Effector memory CD8-positive, alpha-beta T cell (primary cell): ENCODE results near the gene TBXAS1.

ENCODE experiments used
- ATAC-seq: fragments of 150-1000 bp; cut with Tn5 transposase; replicated peaks from 2 replicates; pipeline ENCODE4 v1.10.0; 2021; ENCODE audit warnings: mild to moderate bottlenecking, moderate library complexity
- DNase-seq, 3 experiments: peaks; one replicate each; pipeline ENCODE4 v3.0.0; 2021
- H3K27ac Mint-ChIP-seq, 2 donors: one replicate each; pipeline ENCODE4 v1.8.0; 2022; ENCODE audit warnings: mild to moderate bottlenecking in 2 of 2, mixed read lengths in 2 of 2, moderate library complexity in 2 of 2
- H3K27me3 Mint-ChIP-seq, 2 donors: one replicate each; pipeline ENCODE4 v1.8.0; 2022; ENCODE audit warnings: mixed read lengths in 2 of 2
- H3K36me3 Mint-ChIP-seq: one replicate; pipeline ENCODE4 v1.8.0; 2022; ENCODE audit warnings: mild to moderate bottlenecking, moderate library complexity, mixed read lengths; ENCODE audit not compliant: insufficient read depth
- H3K4me1 Mint-ChIP-seq, 2 donors: one replicate each; pipeline ENCODE4 v1.8.0; 2022; ENCODE audit warnings: low read depth in 2 of 2, mixed read lengths in 2 of 2
- H3K4me3 Mint-ChIP-seq, 2 donors: one replicate each; pipeline ENCODE4 v1.8.0; 2022; ENCODE audit warnings: mild to moderate bottlenecking in 2 of 2, mixed read lengths in 2 of 2, moderate library complexity in 2 of 2
- H3K9me3 Mint-ChIP-seq, 2 donors: one replicate each; pipeline ENCODE4 v1.8.0; 2022; ENCODE audit warnings: mixed read lengths in 2 of 2

Gene TBXAS1

DNA sequence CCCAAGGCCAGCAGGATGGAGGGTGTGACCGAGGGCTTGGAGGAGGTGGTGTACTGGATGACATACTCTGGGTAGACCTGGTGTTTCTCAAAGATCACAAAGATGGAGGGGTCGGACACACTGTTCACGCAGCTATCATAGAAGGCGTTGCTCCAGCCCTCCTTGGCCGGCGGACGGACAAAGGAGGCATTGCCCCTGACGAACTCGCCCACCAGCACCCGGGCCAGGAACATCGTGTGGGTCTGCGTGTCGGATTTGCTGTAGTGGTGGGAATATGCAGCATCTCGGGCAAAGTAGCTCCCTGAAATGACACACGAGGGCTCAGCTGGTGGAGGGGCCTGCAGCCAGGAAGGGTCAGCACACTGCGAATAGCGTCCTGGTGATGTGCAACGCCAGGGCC is 195.5 kb downstream of the TBXAS1 start:
- H3K4me3 Mint-ChIP-seq, result no peak overlapping the region
- H3K36me3 Mint-ChIP-seq, result peaks cover 43% of the 10 kb centered on the region
- peaks cover 3 to 8% of the 10 kb centered on the region in 2 donors for H3K4me1 Mint-ChIP-seq
- H3K27me3 Mint-ChIP-seq, result no peaks in the 10 kb centered on the region
- H3K9me3 Mint-ChIP-seq, result no peaks in the 10 kb centered on the region
- peak overlapping the region in 1 of 2 donors; percentile 3 for H3K27ac Mint-ChIP-seq
- no peak for ATAC-seq
- no peak for DNase-seq

DNA sequence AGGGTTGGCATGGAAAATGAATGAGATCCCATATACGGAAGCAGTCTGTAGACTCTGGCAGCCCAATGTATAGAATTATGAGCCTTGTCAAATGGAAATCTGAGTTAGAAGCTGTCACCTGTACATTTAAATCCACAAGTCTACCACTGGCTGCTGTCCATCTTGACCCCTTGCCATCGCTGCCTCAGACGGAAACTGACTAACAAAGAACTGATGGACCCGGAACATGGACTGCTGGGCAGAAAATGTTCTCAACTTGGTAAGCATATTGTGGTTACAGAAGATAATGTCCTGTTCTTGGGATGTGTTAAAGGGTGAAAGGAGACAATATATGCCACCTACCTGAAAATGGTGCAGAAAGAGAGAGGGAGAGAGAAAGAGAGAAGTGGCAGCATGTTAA is 196.2 kb downstream of the TBXAS1 start:
- H3K36me3 Mint-ChIP-seq, result peaks cover 45% of the 10 kb centered on the region
- DNase-seq (no peak), ATAC-seq (no peak)
- no peaks in the 10 kb centered on the region for H3K9me3 Mint-ChIP-seq
- peaks cover 3 to 7% of the 10 kb centered on the region in 2 donors for H3K4me1 Mint-ChIP-seq
- H3K27ac Mint-ChIP-seq, result no peak overlapping the region
- no peak overlapping the region for H3K4me3 Mint-ChIP-seq
- H3K27me3 Mint-ChIP-seq, result no peaks in the 10 kb centered on the region

DNA sequence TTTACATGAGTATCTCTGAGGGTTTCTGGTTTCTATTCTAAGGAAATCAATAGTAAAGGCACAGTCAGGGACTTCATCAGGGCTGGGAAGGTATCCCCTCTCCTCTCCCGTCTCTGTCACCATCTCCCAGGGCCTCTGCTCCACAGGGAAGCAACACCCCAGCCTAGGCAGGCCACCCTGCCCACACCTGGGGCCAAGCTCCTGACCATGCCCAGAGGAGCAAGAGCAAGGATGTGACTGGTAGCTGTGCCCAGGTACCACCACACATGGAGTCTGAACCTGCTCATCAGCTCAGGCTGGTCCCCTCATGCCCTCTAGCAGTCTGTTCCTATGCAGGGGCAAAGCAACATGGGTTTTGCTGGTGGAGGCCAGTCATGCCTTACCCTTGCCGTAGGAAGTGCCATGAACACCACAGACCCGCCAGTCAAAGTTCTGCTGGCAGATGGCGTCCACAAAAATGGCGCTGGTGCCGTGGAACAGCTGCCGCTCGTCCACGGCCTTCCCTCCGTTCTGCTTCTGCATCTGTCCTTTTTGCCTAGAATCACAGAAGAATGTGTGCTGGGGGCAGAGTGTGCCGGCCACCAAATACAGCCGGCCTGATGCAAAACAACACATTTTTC is 196.9 kb downstream of the TBXAS1 start:
- Mint-ChIP-seq H3K36me3 (peaks cover 49% of the 10 kb centered on the region), H3K9me3 (no peaks in the 10 kb centered on the region), H3K4me1 (peaks cover 3 to 7% of the 10 kb centered on the region in 2 donors), H3K4me3 (no peak overlapping the region), H3K27ac (peak overlapping the region in 1 of 2 donors; percentile 29), H3K27me3 (no peaks in the 10 kb centered on the region)
- DNase-seq (no peak), ATAC-seq (no peak)

DNA sequence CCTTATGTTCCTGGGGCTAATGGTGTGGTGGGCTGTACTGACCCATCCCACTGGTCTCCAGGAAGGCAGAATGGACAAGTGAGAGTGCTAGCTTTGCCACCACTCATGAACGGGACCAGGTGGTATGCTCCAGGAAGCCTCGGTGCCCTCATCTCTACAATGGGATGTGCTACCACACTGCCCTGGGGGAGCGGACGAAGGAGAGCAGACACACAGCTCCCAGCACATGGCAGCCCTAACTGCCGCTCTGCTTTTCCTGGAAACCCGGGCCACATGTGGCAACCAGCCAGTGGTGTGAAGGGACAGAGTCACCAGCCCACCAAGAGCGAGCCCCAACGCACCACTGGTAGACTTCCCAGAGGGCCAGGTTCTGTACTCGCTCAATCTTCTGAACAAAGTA is 197.9 kb downstream of the TBXAS1 start:
- no peak for DNase-seq
- no peaks in the 10 kb centered on the region for H3K9me3 Mint-ChIP-seq
- H3K27ac Mint-ChIP-seq, result no peak overlapping the region
- no peak for ATAC-seq
- H3K27me3 Mint-ChIP-seq, result no peaks in the 10 kb centered on the region
- peaks cover 54% of the 10 kb centered on the region for H3K36me3 Mint-ChIP-seq
- H3K4me3 Mint-ChIP-seq, result no peak overlapping the region
- peaks cover 0 to 7% of the 10 kb centered on the region in 2 donors for H3K4me1 Mint-ChIP-seq

DNA sequence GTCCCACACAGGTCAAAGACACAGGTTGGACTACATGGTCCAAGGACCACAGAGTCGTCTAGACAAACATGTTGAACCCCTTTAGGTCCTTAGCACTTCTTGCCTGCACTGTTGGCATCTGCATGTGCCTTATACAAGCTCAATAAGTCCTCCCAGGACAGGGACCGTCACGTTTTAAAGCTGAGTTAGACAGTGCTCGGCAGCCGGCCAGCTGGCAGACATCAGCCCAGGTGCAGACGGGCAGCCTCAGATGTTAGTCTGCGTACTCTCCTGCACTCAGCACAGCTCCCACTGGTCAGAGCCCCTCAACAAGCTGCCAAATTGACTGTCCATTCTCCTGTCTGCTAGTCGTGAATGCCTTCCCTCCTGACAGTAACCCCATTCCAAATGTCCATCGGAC is 198.8 kb downstream of the TBXAS1 start:
- Mint-ChIP-seq H3K4me1 (peaks cover 0 to 2% of the 10 kb centered on the region in 2 donors), H3K36me3 (peaks cover 54% of the 10 kb centered on the region), H3K4me3 (no peak overlapping the region), H3K27ac (peak overlapping the region; percentile 73 to 80), H3K9me3 (no peaks in the 10 kb centered on the region), H3K27me3 (no peaks in the 10 kb centered on the region)
- no peak for DNase-seq
- no peak for ATAC-seq

DNA sequence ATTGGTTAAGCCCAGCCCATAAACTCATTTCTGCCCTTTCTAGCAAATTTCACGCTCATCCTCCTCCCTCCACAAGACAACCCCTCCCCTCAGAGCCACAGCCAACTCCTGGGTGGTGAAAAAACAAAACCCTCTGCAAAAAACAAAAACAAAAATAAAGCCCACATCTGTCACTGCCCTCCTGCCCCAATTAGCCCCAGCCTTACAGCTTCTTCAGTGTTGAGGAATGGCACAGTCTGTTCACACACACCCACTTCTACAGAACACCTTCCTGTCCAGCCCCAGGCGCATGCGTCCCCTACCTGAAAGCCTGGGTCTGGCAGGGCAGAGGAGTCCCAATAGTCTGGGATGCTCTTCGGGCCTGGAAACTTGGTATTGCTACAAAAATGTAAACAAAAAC is 199.2 kb downstream of the TBXAS1 start:
- Mint-ChIP-seq H3K36me3 (peaks cover 55% of the 10 kb centered on the region), H3K4me3 (no peak overlapping the region), H3K27ac (peak overlapping the region; percentile 73 to 80), H3K4me1 (peaks cover 0 to 2% of the 10 kb centered on the region in 2 donors), H3K27me3 (no peaks in the 10 kb centered on the region), H3K9me3 (no peaks in the 10 kb centered on the region)
- ATAC-seq (no peak), DNase-seq (no peak)

DNA sequence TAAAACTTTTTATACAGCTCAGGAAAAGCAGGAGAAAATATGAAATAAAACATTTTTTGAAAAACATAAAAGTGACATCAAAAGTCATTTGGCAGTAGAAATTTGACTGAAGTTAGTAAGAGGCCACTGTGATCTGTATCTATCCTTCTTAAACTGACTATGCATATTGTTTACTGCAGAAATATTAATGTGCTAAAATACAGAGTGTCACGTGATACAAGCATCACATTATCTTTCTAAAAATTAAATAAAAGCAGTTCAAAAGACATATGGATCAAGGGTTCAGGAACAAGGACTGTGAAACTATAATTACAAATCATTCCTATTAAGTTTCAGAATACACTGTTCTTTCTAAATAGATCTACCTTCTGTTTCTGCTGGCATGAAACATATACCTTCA is 200.0 kb downstream of the TBXAS1 start:
- DNase-seq, result no peak
- H3K9me3 Mint-ChIP-seq, result no peaks in the 10 kb centered on the region
- peaks cover 55% of the 10 kb centered on the region for H3K36me3 Mint-ChIP-seq
- H3K27me3 Mint-ChIP-seq, result no peaks in the 10 kb centered on the region
- peaks cover 0 to 6% of the 10 kb centered on the region in 2 donors for H3K4me1 Mint-ChIP-seq
- H3K27ac Mint-ChIP-seq, result peak overlapping the region in 1 of 2 donors; percentile 73
- H3K4me3 Mint-ChIP-seq, result no peak overlapping the region
- ATAC-seq, result no peak

DNA sequence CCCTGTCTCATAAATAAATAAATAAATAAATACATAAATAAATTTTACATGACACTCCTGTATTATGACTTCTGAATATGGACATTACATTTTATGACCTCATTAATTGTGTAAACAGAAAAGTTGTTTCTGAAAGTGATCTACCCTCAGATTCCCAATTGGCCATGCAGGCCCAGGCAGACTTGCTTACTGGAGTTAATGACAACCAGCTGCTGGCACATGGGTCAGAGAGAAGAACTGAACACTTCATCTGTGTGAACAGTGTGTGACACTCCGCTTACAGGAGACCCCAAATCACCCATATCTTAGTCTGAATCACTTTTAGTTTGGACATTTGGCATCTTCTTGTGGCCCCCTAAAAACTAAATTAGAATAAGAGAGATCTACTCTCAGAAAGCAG is 202.3 kb downstream of the TBXAS1 start:
- H3K36me3 Mint-ChIP-seq, result peaks cover 55% of the 10 kb centered on the region
- H3K4me1 Mint-ChIP-seq, result peaks cover 5 to 10% of the 10 kb centered on the region in 2 donors
- H3K27ac Mint-ChIP-seq, result peak overlapping the region in 1 of 2 donors; percentile 74
- DNase-seq, result no peak
- no peak overlapping the region for H3K4me3 Mint-ChIP-seq
- no peak for ATAC-seq
- H3K27me3 Mint-ChIP-seq, result no peaks in the 10 kb centered on the region
- no peaks in the 10 kb centered on the region for H3K9me3 Mint-ChIP-seq

DNA sequence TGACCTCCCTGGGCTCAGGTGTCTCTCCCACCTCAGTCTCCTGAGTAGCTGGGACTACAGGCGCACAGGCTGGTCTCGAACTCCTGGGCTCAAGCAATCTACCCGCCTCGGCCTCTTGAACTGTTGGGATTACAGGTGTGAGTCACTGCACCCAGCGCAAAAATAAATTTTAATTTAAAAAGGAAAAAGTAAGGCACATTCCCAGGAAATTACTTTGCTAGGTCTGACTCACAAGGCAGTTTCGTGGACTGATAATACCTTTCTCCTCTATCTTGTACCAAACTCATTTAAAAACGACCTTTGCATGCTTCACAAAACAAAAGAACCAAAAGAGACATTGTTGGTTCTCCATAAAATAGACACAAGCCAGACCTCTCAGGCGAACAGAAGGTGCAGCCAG is 204.0 kb downstream of the TBXAS1 start:
- ATAC-seq, result no peak

DNA sequence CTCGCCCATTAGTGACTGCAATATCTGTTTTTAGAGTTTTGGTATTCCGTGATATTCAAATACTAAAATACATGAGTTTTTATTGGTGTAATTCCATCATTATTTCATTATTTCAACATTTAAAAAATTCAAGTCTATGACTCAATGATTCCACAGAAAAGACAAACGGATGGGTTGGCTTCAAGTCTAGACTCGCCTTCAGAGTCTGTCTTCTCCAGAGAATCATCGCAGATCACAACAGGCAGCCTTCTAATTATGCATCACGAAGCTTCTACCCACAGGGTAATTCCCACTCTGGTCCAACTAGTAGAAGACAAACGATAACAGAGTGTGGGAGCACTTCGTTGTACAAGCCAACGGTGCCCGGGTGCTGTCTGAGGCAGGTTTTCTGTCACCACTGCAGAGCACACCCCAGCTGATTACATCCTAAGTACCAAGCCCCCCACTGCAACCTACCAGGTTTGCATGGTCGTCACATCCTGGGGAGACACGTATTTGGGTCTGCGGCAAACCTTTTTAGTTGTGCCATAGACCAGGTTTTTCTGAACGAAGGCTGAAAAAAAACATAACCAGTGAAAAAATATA is 204.8 kb downstream of the TBXAS1 start:
- Mint-ChIP-seq H3K27ac (no peak overlapping the region), H3K4me3 (no peak overlapping the region), H3K9me3 (no peaks in the 10 kb centered on the region), H3K4me1 (peaks cover 19 to 20% of the 10 kb centered on the region in 2 donors), H3K27me3 (no peaks in the 10 kb centered on the region), H3K36me3 (peaks cover 48% of the 10 kb centered on the region)
- no peak for ATAC-seq
- no peak for DNase-seq

More for the DNA sequence above, 204.0 kb downstream of the TBXAS1 start:
- DNase-seq, result no peak
- Mint-ChIP-seq H3K27ac (no peak overlapping the region), H3K27me3 (no peaks in the 10 kb centered on the region), H3K36me3 (peaks cover 53% of the 10 kb centered on the region), H3K9me3 (no peaks in the 10 kb centered on the region), H3K4me3 (no peak overlapping the region), H3K4me1 (peaks cover 19 to 22% of the 10 kb centered on the region in 2 donors)

DNA sequence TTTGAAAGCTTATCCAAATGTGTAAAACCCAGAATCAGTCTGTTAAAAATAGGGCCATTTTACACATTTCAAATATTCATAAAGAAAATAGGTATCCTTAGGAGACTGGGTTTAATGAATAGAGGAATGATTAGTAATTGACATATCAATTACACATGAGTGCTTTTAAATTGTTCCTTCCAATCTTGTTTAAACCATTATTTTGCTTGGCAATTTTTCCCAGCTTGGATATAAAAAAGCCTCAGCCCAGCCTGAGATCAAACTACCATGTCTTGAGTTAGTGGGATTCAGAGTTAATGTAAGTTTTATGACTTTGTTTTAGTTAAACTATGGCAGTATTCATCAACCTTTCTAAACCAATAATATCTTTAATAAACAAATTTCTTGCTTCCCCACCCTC is 205.4 kb downstream of the TBXAS1 start:
- Mint-ChIP-seq H3K27me3 (no peaks in the 10 kb centered on the region), H3K4me3 (no peak overlapping the region), H3K27ac (no peak overlapping the region), H3K4me1 (peaks cover 20 to 23% of the 10 kb centered on the region in 2 donors), H3K36me3 (peaks cover 53% of the 10 kb centered on the region), H3K9me3 (no peaks in the 10 kb centered on the region)
- ATAC-seq (no peak), DNase-seq (no peak)

DNA sequence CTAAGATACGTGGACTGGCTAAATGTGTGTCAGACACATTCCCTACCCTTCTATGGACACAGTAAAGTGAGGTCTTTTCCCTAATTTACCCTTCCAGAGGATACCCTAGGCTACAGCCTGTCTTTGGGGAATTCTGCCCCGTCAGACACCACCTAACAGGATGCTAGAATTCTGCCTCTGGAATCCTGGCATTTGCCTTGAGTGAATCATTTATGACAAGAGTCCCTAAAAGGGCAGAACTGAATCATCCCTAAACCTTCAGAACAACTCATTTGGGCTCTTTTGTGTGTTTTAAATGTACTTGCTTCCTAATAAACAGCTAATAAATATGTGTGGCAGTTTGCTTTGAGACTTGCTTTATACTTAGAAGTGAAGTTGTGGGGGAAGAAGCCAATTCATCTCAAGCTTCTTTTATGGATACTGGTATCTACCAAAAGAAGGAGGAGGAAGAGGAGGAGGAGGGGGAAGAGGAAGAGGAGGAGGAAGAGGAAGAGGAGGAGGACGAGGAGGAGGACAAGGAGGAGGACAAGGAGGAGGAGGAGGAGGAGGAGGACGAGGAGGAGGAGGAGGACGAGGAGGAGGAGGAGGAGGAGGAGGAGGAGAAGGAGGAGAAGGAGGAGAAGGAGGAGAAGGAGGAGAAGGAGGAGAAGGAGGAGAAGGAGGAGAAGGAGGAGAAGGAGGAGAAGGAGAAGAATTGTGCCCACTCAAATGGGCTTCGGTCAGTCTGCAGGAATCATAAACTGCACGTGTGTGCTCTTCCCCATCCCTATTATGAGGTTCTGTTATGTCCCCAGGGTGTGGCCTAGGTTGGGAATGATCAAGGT is 206.5 kb downstream of the TBXAS1 start:
- no peak for ATAC-seq
- Mint-ChIP-seq H3K4me3 (no peak overlapping the region), H3K36me3 (peaks cover 54% of the 10 kb centered on the region), H3K27me3 (no peaks in the 10 kb centered on the region), H3K4me1 (peaks cover 20 to 26% of the 10 kb centered on the region in 2 donors), H3K9me3 (no peaks in the 10 kb centered on the region), H3K27ac (peak overlapping the region in 1 of 2 donors; percentile 41)
- DNase-seq, result no peak

DNA sequence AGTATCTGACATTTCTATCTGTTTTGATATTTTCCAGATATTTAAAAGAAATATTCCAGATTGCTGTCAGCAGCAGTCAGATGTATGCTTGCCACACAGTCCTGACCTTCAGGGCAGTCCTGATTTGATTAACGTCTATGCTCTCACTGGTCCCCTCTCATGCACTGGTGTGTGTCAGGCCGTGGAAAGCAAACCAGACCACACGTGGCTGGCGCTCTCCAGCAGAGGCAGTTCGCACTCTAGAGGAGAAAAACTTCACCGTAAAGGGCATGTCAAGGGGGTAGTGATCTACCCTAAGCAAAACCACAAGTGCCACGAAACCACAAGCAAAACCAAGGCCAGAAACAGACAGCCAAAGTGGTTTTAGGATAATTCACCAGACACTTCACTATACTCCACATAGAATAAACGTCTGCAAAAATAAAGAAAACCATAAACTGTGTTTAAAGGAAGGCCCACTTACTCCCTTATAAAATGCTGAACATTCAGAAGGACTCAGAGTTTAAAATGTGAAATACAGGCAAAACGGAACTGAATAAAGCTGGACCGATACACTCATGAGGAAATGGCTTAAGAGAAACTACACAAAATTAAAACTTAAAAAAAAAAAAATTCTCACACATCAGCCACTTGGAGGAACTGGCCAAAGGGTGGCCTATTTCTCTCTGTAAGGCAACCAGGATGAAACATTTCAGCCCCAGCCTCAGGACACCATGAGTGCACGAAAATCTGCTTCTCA is 207.3 kb downstream of the TBXAS1 start:
- DNase-seq (no peak), ATAC-seq (peak; percentile 58)
- no peak overlapping the region for H3K4me3 Mint-ChIP-seq
- no peaks in the 10 kb centered on the region for H3K27me3 Mint-ChIP-seq
- H3K4me1 Mint-ChIP-seq, result peaks cover 20 to 26% of the 10 kb centered on the region in 2 donors
- no peaks in the 10 kb centered on the region for H3K9me3 Mint-ChIP-seq
- peak overlapping the region; percentile 41 to 57 for H3K27ac Mint-ChIP-seq
- peaks cover 58% of the 10 kb centered on the region for H3K36me3 Mint-ChIP-seq
